GM19043 (cell line): ENCODE data around the gene RAP1GAP2.

Experiments
- ATAC-seq: cut with Tn5 transposase; IDR thresholded peaks from one replicate; pipeline ENCODE4 v1.9.1; 2021; ENCODE audit warnings: low read depth; ENCODE audit not compliant: unreplicated experiment

RAP1GAP2 gene

GRCh38 chr17:2852221-2852620 is 56.0 kb downstream of the RAP1GAP2 start:
- ATAC-seq = no peak

- ATAC-seq = no peak
Measured at GRCh38 chr17:2852729-2853282, 56.6 kb downstream of the RAP1GAP2 start.

GRCh38 chr17:2853283-2854142 is 57.3 kb downstream of the RAP1GAP2 start:
- ATAC-seq = no peak

GRCh38 chr17:2854143-2855055 is 58.2 kb downstream of the RAP1GAP2 start:
- no peak for ATAC-seq

GRCh38 chr17:2855063-2855600 is 58.9 kb downstream of the RAP1GAP2 start:
- ATAC-seq = no peak

- no peak for ATAC-seq
Measured at GRCh38 chr17:2856727-2857126, 60.5 kb downstream of the RAP1GAP2 start.

GRCh38 chr17:2860045-2860444 is 63.8 kb downstream of the RAP1GAP2 start:
- no peak for ATAC-seq

- no peak for ATAC-seq
Measured at GRCh38 chr17:2860883-2861282, 64.6 kb downstream of the RAP1GAP2 start.

- no peak for ATAC-seq
Measured at GRCh38 chr17:2862197-2862596, 66.0 kb downstream of the RAP1GAP2 start.

- no peak for ATAC-seq
Measured at GRCh38 chr17:2863204-2863603, 67.0 kb downstream of the RAP1GAP2 start.

GRCh38 chr17:2865228-2865627 is 69.0 kb downstream of the RAP1GAP2 start:
- no peak for ATAC-seq

- ATAC-seq = no peak
Measured at GRCh38 chr17:2867441-2868424, 71.5 kb downstream of the RAP1GAP2 start.

- no peak for ATAC-seq
Measured at GRCh38 chr17:2869604-2870003, 73.4 kb downstream of the RAP1GAP2 start.

GRCh38 chr17:2871205-2871604 is 75.0 kb downstream of the RAP1GAP2 start:
- no peak for ATAC-seq

GRCh38 chr17:2871720-2872119 is 75.5 kb downstream of the RAP1GAP2 start:
- no peak for ATAC-seq

GRCh38 chr17:2872282-2872681 is 76.0 kb downstream of the RAP1GAP2 start:
- no peak for ATAC-seq

- no peak for ATAC-seq
Measured at GRCh38 chr17:2874189-2874686, 78.0 kb downstream of the RAP1GAP2 start.

GRCh38 chr17:2875608-2876007 is 79.4 kb downstream of the RAP1GAP2 start:
- no peak for ATAC-seq

- ATAC-seq = no peak
Measured at GRCh38 chr17:2876467-2876866, 80.2 kb downstream of the RAP1GAP2 start.
